ENCODE results near the gene CCDC188.

CCDC188 gene

GRCh38 chr22:20128902-20129746 lies 21.7 kb downstream of the CCDC188 start:
- peak; percentile 55; the same call in 1 of the 2 replicates for TF ChIP-seq CTCF (IDR thresholded peaks at IDR 0.05; ENCODE audit: borderline replicate concordance, insufficient read depth, low read depth, low read length)
- H3K4me3 ChIP-seq (ENCODE audit: low read depth, low read length): no peak overlapping the region

- H3K4me3 ChIP-seq (ENCODE audit: low read depth, low read length): no peak overlapping the region
- TF ChIP-seq CTCF (IDR thresholded peaks at IDR 0.05; ENCODE audit: borderline replicate concordance, insufficient read depth, low read depth, low read length): no peak
These were observed 22.3 kb downstream of the CCDC188 start for GRCh38 chr22:20128619-20128901.

- no peak for TF ChIP-seq CTCF (IDR thresholded peaks at IDR 0.05; ENCODE audit: borderline replicate concordance, insufficient read depth, low read depth, low read length)
- no peak overlapping the region for H3K4me3 ChIP-seq (ENCODE audit: low read depth, low read length)
These were observed 22.8 kb downstream of the CCDC188 start for GRCh38 chr22:20127869-20128618.

GRCh38 chr22:20127318-20127868 lies 23.5 kb downstream of the CCDC188 start:
- no peak overlapping the region for H3K4me3 ChIP-seq (ENCODE audit: low read depth, low read length)
- no peak for TF ChIP-seq CTCF (IDR thresholded peaks at IDR 0.05; ENCODE audit: borderline replicate concordance, insufficient read depth, low read depth, low read length)

- no peak for TF ChIP-seq CTCF (IDR thresholded peaks at IDR 0.05; ENCODE audit: borderline replicate concordance, insufficient read depth, low read depth, low read length)
- H3K4me3 ChIP-seq (ENCODE audit: low read depth, low read length): no peak overlapping the region
These were observed 24.4 kb downstream of the CCDC188 start for GRCh38 chr22:20126284-20127029.

- H3K4me3 ChIP-seq (ENCODE audit: low read depth, low read length): no peak overlapping the region
- no peak for TF ChIP-seq CTCF (IDR thresholded peaks at IDR 0.05; ENCODE audit: borderline replicate concordance, insufficient read depth, low read depth, low read length)
These were observed 25.4 kb downstream of the CCDC188 start for GRCh38 chr22:20125201-20126174.

Measured in GM12875 (cell line).